AG08396 (cell line): ENCODE results near the gene SRRM2.
"Not testable (repeated sequence)": the region's sequence is repeated elsewhere in the genome, so short reads cannot be mapped to it uniquely, and the experiment has no call there.

ENCODE experiments used
- DNase-seq: peaks from one replicate; pipeline ENCODE4 v3.0.0; 2012; ENCODE audit warnings: low spot score, mixed read lengths

The SRRM2 gene

DNA sequence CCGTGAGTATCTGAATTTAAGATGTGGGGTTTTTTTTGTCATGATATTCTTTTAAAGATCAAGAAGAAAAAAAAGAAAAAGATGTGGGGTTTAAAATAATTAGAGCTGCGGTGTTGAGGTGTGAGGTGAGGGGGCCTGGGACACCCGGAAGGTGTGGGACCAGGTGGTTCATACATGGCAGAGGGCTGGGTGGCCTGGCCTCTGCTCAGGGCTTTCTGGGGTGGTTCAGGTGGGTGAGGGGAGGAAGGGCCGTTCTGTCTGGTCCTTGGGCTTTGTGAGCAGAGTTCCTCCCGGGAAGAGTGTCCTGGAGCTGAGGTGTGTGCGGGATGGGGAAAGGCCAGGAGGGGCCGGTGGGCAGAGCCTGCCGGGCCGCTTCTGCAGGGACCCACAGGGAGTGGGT is 37.4 kb upstream of the SRRM2 start:
- DNase-seq: no peak

DNA sequence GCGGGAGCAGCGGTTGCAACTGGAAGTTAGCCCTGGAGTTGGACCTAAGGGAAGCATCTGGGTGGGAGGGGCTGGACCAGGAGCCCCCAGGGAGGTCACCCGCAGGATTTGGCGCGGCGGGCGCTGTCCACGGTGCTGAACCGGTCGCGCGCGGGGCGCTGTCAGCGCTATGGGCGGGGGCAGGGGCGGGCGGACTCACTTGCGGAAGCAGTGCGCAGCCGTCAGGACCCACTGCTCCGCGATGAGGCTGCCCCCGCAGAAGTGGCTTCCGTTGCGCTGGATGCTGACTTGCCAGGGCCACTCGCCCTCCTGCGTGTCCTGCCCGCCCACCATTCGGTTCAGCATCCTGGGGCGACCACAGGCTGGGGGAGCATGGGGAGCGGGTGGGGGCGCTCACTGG is 36.9 kb upstream of the SRRM2 start:
- DNase-seq: peak; percentile 87

- no peak for DNase-seq
Observed at GRCh38 chr16:2715966-2716885, 36.2 kb upstream of the SRRM2 start.

DNA sequence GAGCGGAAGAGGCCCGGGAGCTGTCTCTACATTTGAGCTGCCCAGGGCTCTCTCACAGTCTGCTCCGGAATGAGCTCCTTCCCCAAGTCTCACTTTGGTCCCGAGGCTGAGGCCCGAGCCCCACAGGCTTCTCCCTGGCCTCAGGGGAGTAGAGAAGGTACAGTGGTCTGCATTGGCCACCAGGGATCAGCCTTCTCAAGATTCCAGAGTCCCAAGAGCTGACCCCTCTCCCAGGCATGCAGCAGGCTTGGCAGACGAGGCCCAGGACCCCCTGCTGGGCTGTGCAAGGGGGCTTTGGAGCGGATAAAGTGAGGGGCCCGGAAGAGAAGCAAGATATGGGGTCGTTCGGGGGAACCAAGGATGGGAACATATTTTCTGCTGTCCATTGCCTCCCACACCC is 35.5 kb upstream of the SRRM2 start:
- DNase-seq: no peak

DNA sequence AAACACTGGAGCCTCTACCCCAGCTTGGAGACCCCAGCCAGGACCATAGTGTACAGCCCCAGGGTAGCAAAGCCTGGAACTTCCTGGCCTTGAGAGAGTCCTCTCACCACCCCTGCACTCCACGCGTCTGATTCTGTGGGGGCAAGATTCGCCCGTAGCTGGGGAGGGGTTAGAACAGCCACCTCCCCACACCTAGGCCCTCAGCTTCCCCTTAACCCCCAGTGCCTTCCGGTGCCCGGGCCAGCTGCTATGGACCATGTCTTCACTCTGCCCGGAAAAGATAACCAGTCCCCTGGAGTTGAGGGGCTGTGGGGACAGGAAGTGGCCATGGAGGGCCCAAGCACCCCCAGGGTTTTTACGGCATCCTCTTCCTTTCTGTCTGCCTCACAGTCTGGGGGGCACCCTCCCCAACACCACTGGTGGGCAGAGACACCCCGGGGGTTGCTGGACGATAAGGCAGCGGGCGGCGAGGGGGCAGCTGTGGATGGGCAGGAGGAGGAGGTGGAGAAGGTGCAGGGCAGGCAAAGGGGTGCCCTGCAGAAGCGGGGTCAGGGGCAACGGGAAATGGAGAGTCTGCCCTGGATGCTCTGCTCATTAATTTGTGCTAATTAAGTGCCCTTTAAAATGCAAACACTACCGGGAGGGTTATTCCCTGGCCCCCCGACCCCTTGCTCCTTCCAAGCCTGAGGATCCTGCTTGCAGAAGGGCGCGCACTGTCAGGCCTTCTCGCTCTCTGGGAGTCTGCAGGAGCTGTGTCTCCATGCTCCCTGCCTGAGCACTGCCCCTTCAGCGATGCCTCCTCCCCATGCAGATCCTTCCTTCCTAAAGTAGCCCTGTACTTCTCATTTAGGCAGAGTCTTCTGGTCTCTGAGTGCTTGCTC is 34.8 kb upstream of the SRRM2 start:
- DNase-seq: no peak

- no peak for DNase-seq
Observed at GRCh38 chr16:2719328-2720063, 32.9 kb upstream of the SRRM2 start.

DNA sequence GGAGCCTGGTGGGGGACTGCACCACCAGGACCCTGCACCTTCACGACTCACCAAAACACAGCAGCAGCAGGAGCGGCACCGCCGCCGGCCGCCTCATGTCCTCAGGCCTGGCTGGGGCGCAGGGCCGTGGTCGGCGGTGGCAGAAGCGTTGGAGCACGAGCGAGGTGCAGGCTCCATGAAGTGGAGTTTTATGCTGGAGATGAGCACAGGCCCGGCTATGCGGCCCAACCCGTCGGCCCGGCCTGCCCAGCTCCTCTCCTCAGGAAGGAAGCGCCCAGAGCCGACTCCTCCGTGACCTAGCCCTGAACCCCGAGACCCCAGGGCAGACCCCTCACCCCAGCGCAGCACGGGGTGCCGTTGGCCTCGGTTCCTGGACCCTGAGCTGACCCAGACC is 32.4 kb upstream of the SRRM2 start, which contains the start of gene PRSS27:
TSS of gene PRSS27 (minus strand) at position 161 of the 394 bp plus-strand sequence. CDS start at position 97, 64 bp downstream.
- no peak for DNase-seq

GRCh38 chr16:2720719-2721633 is 31.5 kb upstream of the SRRM2 start:
- DNase-seq: peak; percentile 94

DNA sequence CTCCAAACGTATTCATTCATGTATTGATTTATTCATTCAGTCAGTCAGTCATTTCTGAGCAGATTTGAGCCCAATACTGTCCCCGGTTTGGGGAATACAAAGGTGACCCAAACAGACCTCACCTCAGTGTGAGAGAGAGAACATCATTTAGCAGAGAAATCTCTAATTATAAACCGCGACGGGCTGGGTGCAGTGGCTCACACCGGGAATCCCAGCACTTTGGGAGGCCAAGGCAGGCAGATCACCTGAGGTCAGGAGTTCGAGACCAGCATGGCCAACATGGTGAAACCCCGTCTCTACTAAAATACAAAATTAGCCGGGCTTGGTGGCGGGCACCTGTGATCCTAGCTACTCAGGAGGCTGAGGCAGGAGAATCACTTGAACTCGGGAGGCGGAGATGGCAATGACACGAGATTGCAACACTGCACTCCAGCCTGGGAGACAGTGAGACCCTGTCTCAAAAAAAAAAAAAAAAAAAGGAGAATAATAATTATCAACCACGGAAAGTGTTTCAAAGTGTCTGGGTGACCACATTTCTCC is 30.7 kb upstream of the SRRM2 start:
- not testable (repeated sequence) for DNase-seq

DNA sequence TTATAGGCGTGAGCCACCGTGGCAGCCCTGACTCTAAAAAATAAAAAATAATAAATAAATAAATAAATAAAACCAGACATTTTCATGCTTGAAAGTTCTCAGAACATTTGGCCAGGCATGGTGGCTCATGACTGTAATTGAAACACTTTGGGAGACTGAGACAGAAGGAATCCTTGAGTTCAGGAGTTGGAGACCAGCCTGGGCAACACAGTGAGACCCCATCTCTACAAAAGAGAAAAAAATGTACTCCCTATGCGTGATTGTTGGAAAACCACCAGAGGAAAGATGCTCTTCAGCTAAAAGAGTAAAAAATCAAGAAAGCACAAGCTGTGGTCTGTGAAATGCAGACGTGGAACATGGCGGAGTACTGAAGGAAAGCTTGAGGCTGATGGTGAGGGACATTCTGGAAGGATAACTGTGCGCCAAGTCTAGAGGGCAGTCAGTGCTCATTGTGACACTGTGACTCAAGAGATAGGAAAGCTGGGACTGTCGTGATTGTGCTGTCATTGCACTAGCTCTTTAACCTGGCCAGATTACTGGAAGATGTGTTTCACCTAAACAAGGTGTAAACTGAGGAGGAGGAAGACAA is 28.3 kb upstream of the SRRM2 start:
- no peak for DNase-seq

DNA sequence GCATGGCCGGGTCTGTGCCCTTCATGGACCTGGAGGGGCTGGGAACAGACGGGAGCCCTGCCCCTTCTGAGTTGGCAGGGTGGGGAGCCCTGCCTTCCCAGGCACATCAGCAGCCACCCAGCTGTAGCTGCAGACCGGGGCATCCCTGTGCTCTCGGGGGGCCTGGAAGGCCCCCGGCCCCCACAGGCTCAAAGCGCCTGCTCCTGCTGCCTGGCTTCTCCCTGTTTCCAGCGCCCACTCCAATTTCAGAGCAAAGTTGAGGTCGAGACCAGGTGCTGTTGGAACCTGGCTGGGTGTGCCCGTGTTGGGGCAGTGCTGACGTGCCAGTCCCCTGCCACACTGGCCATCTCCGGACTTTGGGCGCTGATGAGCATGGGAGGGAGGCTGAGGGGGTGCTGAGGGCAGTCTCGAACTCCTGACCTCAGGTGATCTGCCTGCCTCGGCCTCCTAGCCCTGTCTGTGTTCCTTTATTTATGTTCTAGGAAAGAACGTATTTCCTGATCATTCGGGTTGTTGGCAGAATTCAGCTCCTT is 27.6 kb upstream of the SRRM2 start:
- no peak for DNase-seq

GRCh38 chr16:2726923-2727322 is 25.5 kb upstream of the SRRM2 start:
- no peak for DNase-seq

DNA sequence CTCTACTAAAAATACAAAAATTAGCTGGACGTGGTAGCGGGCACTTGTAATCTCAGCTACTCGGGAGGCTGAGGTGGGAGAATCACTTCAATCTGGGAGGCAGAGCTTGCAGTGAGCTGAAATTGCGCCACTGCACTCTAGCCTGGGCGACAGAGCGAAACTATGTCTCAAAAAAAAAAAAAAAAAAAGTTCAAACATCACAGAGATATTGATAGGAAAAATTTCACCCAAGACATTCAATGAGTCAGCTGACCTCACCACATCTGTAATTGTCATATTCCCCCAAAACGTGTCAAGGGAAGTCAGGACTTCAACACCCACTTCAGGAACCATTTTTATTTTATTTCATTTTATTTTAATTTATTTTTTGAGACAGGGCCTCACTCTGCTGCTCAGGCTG is 24.4 kb upstream of the SRRM2 start:
- no peak for DNase-seq

- DNase-seq: no peak
Observed at GRCh38 chr16:2734844-2735515, 17.5 kb upstream of the SRRM2 start.

GRCh38 chr16:2736476-2737237 is 15.8 kb upstream of the SRRM2 start:
- no peak for DNase-seq

DNA sequence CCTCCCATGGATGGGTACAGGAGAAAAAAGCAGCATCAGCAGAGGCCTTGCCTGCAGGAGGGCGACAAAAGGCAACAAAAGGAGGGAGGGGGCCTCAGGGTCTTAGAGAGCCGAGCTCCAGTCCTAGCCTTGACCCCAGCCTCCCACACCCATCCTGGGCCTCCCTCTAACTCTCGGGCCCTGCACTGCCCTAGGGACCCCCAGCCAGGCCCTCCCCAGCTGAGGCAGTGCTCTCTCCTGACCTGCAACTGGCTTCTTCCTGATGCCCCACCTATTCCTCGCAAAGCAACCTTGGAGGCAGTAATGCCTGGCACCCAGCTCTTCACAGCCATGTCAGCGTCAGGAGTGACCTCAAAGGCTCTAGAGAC is 15.2 kb upstream of the SRRM2 start:
- no peak for DNase-seq

- DNase-seq: no peak
Observed at GRCh38 chr16:2737895-2738418, 14.5 kb upstream of the SRRM2 start.

- DNase-seq: no peak
Observed at GRCh38 chr16:2738615-2739014, 13.8 kb upstream of the SRRM2 start.
